OCI-LY1 (cell line): Measurements from ENCODE around the gene UBE2R2.

Experiments used
- H2AFZ ChIP-seq: fragments of 200-600 bp; sonication (generic), shearing (Covaris generic); 2 replicates; pipeline ENCODE4 v1.6.0; 2014; ENCODE audit warnings: antibody characterized with exemption, mild to moderate bottlenecking, low read length
- H3F3A ChIP-seq: fragments of 200-600 bp; sonication (generic), shearing (Covaris generic); 2 replicates; pipeline ENCODE4 v1.6.0; 2014; ENCODE audit warnings: mild to moderate bottlenecking, antibody characterized with exemption, low read length, moderate library complexity; ENCODE audit not compliant: insufficient read depth
- H3K27ac ChIP-seq: fragments of 200-600 bp; sonication (generic); 2 replicates; pipeline ENCODE4 v1.5.1; 2014; ENCODE audit warnings: low read length, mixed run types, mild to moderate bottlenecking, low read depth; ENCODE audit not compliant: poor library complexity, severe bottlenecking
- H3K27me3 ChIP-seq: fragments of 200-600 bp; sonication (generic); 2 replicates; pipeline ENCODE4 v1.6.0; 2014; ENCODE audit warnings: antibody characterized with exemption, mild to moderate bottlenecking, low read length, moderate library complexity; ENCODE audit not compliant: insufficient read depth
- H3K36me3 ChIP-seq: fragments of 200-600 bp; sonication (generic); 2 replicates; pipeline ENCODE4 v1.6.1; 2014; ENCODE audit warnings: mild to moderate bottlenecking, antibody characterized with exemption, low read length, moderate library complexity, mixed read lengths; ENCODE audit not compliant: insufficient read depth
- H3K4me1 ChIP-seq: fragments of 200-600 bp; sonication (generic); 2 replicates; pipeline ENCODE4 v1.5.1; 2014; ENCODE audit warnings: mild to moderate bottlenecking, low read length, moderate library complexity; ENCODE audit not compliant: insufficient read depth, severe bottlenecking
- H3K4me2 ChIP-seq: fragments of 200-600 bp; sonication (generic), shearing (Covaris generic); 2 replicates; pipeline ENCODE4 v1.6.1; 2014; ENCODE audit warnings: low read length
- H3K4me3 ChIP-seq: fragments of 200-600 bp; sonication (generic); 2 replicates; pipeline ENCODE4 v1.5.1; 2014; ENCODE audit warnings: low read length, low read depth, mild to moderate bottlenecking, mixed read lengths; ENCODE audit not compliant: poor library complexity, severe bottlenecking
- H3K79me2 ChIP-seq: fragments of 200-600 bp; shearing (Covaris generic); 2 replicates; pipeline ENCODE4 v1.6.1; 2016; ENCODE audit warnings: mixed run types, low read length, mixed read lengths; ENCODE audit not compliant: insufficient read depth
- H3K9ac ChIP-seq: fragments of 200-600 bp; sonication (generic), shearing (Covaris generic); 2 replicates; pipeline ENCODE4 v1.6.1; 2014; ENCODE audit warnings: mild to moderate bottlenecking, low read length, mixed read lengths
- H3K9me2 ChIP-seq: fragments of 200-600 bp; sonication (generic), shearing (Covaris generic); 2 replicates; pipeline ENCODE4 v1.6.1; 2014; ENCODE audit warnings: low read depth, mild to moderate bottlenecking, low read length, mixed read lengths
- H3K9me3 ChIP-seq: fragments of 200-600 bp; shearing (Covaris generic); 2 replicates; pipeline ENCODE4 v1.6.1; 2014; ENCODE audit warnings: low read length, mixed read lengths
- H4K20me1 ChIP-seq: fragments of 200-600 bp; sonication (generic), shearing (Covaris generic); 2 replicates; pipeline ENCODE4 v1.6.0; 2016; ENCODE audit warnings: mild to moderate bottlenecking, low read length; ENCODE audit not compliant: insufficient read depth
- CTCF ChIP-seq: fragments of 200-600 bp; sonication (generic), shearing (Covaris generic); IDR thresholded peaks from 2 replicates; pipeline ENCODE4 v1.5.1; 2017; ENCODE audit warnings: mild to moderate bottlenecking, antibody characterized with exemption, low read length, moderate library complexity, mixed read lengths
- EZH2 ChIP-seq: fragments of 200-600 bp; sonication (generic), shearing (Covaris generic); IDR thresholded peaks from 2 replicates; pipeline ENCODE4 v1.8.0; 2017; ENCODE audit warnings: borderline replicate concordance, mixed run types, mild to moderate bottlenecking, antibody characterized with exemption, low read length, moderate library complexity, mixed read lengths

UBE2R2 gene

GRCh38 chr9:33950371-33950770 is 133.4 kb downstream of the UBE2R2 start:
- H2AFZ ChIP-seq, result no peak overlapping the region
- no peaks in the 10 kb centered on the region for H4K20me1 ChIP-seq
- no peaks in the 10 kb centered on the region for H3K9me2 ChIP-seq
- no peaks in the 10 kb centered on the region for H3F3A ChIP-seq
- TF ChIP-seq CTCF, result no peak
- no peak for TF ChIP-seq EZH2
- H3K9ac ChIP-seq, result no peak overlapping the region
- no peak overlapping the region for H3K27ac ChIP-seq
- no peaks in the 10 kb centered on the region for H3K27me3 ChIP-seq
- H3K79me2 ChIP-seq, result no peaks in the 10 kb centered on the region
- no peak overlapping the region for H3K4me3 ChIP-seq
- H3K36me3 ChIP-seq, result peaks cover 86% of the 10 kb centered on the region
- no peak overlapping the region for H3K4me2 ChIP-seq
- no peaks in the 10 kb centered on the region for H3K9me3 ChIP-seq
- no peaks in the 10 kb centered on the region for H3K4me1 ChIP-seq

GRCh38 chr9:33952066-33952465 is 135.1 kb downstream of the UBE2R2 start:
- Histone ChIP-seq H2AFZ (no peak overlapping the region), H3K79me2 (no peaks in the 10 kb centered on the region), H3K27ac (no peak overlapping the region), H3K4me2 (no peak overlapping the region), H3K36me3 (peaks cover 84% of the 10 kb centered on the region), H3K4me1 (no peaks in the 10 kb centered on the region), H3K9ac (no peak overlapping the region), H3F3A (no peaks in the 10 kb centered on the region), H4K20me1 (no peaks in the 10 kb centered on the region), H3K27me3 (no peaks in the 10 kb centered on the region), H3K4me3 (no peak overlapping the region), H3K9me2 (no peaks in the 10 kb centered on the region), H3K9me3 (no peaks in the 10 kb centered on the region)
- TF ChIP-seq EZH2 (no peak), CTCF (no peak)

GRCh38 chr9:33956544-33956943 is 139.6 kb downstream of the UBE2R2 start:
- no peaks in the 10 kb centered on the region for H3K4me1 ChIP-seq
- TF ChIP-seq EZH2 (no peak), CTCF (no peak)
- no peaks in the 10 kb centered on the region for H3K9me2 ChIP-seq
- H3K4me2 ChIP-seq, result no peak overlapping the region
- H3K79me2 ChIP-seq, result no peaks in the 10 kb centered on the region
- H3K9ac ChIP-seq, result no peak overlapping the region
- H3K4me3 ChIP-seq, result no peak overlapping the region
- H3K27me3 ChIP-seq, result no peaks in the 10 kb centered on the region
- no peaks in the 10 kb centered on the region for H3F3A ChIP-seq
- peaks cover 87% of the 10 kb centered on the region for H3K36me3 ChIP-seq
- H3K27ac ChIP-seq, result no peak overlapping the region
- no peaks in the 10 kb centered on the region for H4K20me1 ChIP-seq
- H2AFZ ChIP-seq, result no peak overlapping the region
- no peaks in the 10 kb centered on the region for H3K9me3 ChIP-seq
